Small intestine (tissue), 7 donors: ENCODE measurements around the gene HMOX2. TPM values are rescaled to one million over a fixed set of nuclear protein-coding genes. Genes with fewer than 3 reads are reported as not detected.
A peak's percentile ranks its signal among the peaks of the same experiment; 100 is the strongest.

Source experiments
- DNase-seq, 2 donors: peaks; one replicate each; pipeline versions ENCODE4 v3.0.0 to v3.0.0-alpha.2; 2013
- FAIRE-seq: peaks from 2 replicates; lab custom pipeline; 2012; peaks lifted over from hg19 to GRCh38; lab: Jason Lieb, UNC
- H3K27ac ChIP-seq, 3 donors: one replicate each; pipeline ENCODE4 v1.5.1; 2013; ENCODE audit warnings: low read length in 2 of 3, mild to moderate bottlenecking in 2 of 3, control low read depth in 1 of 3, inconsistent platforms in 1 of 3, low read depth in 1 of 3, moderate library complexity in 1 of 3
- H3K27me3 ChIP-seq, 3 donors: one replicate each; pipeline ENCODE4 v1.6.1; 2013; ENCODE audit warnings: low read length in 3 of 3, inconsistent platforms in 1 of 3; ENCODE audit not compliant: control insufficient read depth in 3 of 3, insufficient read depth in 3 of 3
- H3K36me3 ChIP-seq, 3 donors: one replicate each; pipeline ENCODE4 v1.6.1; 2013; ENCODE audit warnings: low read length in 3 of 3, inconsistent platforms in 1 of 3, low read depth in 1 of 3, mild to moderate bottlenecking in 1 of 3, moderate library complexity in 1 of 3; ENCODE audit not compliant: control insufficient read depth in 3 of 3, insufficient read depth in 2 of 3
- H3K4me1 ChIP-seq, 3 donors: one replicate each; pipeline ENCODE4 v1.6.1; 2013; ENCODE audit warnings: low read length in 2 of 3, inconsistent platforms in 1 of 3, low read depth in 1 of 3, mild to moderate bottlenecking in 1 of 3, moderate library complexity in 1 of 3; ENCODE audit not compliant: control insufficient read depth in 3 of 3, insufficient read depth in 2 of 3
- H3K4me3 ChIP-seq, 3 donors: one replicate each; pipeline ENCODE4 v1.5.1; 2013; ENCODE audit warnings: low read length in 3 of 3, control low read depth in 1 of 3, inconsistent platforms in 1 of 3, low read depth in 1 of 3, mild to moderate bottlenecking in 1 of 3, moderate library complexity in 1 of 3
- H3K9me3 ChIP-seq, 2 donors: one replicate each; pipeline ENCODE4 v1.6.1; 2013; ENCODE audit warnings: low read depth in 1 of 2, low read length in 1 of 2; ENCODE audit not compliant: control insufficient read depth in 2 of 2, insufficient read depth in 1 of 2
- WGBS, 3 donors: extraction: QIAGEN DNeasy Blood & Tissue Kit; methylation state at CpG; one replicate each; pipeline ENCODE4 v1.1.7; 2013; 5-methylcytosine and 5-hydroxymethylcytosine counted together
- polyA plus RNA-seq, 4 donors: library from polyadenylated mRNA; stranded (reverse) in 3 of 4; unstranded in 1 of 4; fragments of 200-250 nt in 3 of 4; fragments of 120-200 nt in 1 of 4; gene quantifications; one replicate each; pipeline versions ENCODE4 v1.2.1 to v1.2.3, GENCODE V29; 2013
- donor health status: healthy with polysubstance abuse.
- donor health status: control.
- donor health status: control.
- donor health status: Bipolar disorder and iron deficiency.
- donor health status: healthy.

The HMOX2 gene
- polyA plus RNA-seq, 4 donors = 42.1 to 89.7 (median 74.6) TPM

DNA sequence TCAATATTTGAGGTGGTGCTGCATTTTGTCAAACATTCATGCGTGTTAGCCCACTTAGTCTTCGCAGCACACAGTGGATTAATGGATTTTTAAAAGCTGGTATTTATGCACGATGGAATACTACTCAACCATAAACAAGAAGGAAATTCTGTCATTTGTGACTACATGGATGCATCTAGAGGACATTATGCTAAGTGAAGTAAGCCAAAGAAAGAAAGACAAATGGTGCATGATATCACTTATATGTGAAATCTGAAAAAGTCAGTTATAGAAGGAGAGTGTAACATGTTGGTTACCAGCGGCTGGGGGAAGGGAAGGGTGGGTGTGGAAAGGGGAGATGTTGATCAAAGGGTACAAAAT, 23.0 kb downstream of the HMOX2 start:
- Histone ChIP-seq H3K36me3 (peaks cover 0 to 8% (median 5%) of the 10 kb centered on the region in 3 donors), H3K27me3 (no peaks in the 10 kb centered on the region), H3K4me3 (no peak overlapping the region), H3K27ac (no peak overlapping the region), H3K9me3 (no peaks in the 10 kb centered on the region), H3K4me1 (peaks cover 8 to 27% (median 15%) of the 10 kb centered on the region in 3 donors)
- WGBS, 3 donors = 96 to 98% (median 98%) methylated on average over 4 of the region's 4 CpGs
- FAIRE-seq (no peak), DNase-seq (no peak)

DNA sequence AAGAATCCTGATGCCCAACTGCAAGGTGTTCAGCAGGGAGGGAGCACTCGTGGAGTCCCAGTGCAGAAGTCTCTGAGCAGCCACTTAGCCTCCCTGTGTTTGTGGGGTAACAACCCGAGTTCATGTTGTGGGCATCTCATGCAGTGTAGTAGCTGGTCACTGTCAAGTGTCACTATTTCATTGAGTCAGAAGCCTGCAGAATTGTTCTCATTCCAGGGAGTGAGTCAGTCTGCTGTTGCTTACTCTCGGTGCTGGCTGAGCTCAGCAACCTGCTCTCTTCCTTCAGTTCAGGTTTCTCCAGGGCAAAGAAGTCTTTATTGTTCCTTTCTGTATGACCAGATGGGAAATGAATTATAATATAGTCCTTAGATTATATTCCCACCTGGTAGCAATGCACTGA, 24.1 kb downstream of the HMOX2 start:
- FAIRE-seq (no peak), DNase-seq (peak in 1 of 2 donors; percentile 49)
- Histone ChIP-seq H3K27me3 (no peaks in the 10 kb centered on the region), H3K4me3 (no peak overlapping the region), H3K4me1 (peaks cover 8 to 27% (median 15%) of the 10 kb centered on the region in 3 donors), H3K36me3 (peaks cover 0 to 8% (median 4%) of the 10 kb centered on the region in 3 donors), H3K9me3 (no peaks in the 10 kb centered on the region), H3K27ac (peak overlapping the region; percentile 22 to 66 (median 65))
- 18 to 43% (median 29%) methylated on average over 3 of the region's 3 CpGs for WGBS, 3 donors

DNA sequence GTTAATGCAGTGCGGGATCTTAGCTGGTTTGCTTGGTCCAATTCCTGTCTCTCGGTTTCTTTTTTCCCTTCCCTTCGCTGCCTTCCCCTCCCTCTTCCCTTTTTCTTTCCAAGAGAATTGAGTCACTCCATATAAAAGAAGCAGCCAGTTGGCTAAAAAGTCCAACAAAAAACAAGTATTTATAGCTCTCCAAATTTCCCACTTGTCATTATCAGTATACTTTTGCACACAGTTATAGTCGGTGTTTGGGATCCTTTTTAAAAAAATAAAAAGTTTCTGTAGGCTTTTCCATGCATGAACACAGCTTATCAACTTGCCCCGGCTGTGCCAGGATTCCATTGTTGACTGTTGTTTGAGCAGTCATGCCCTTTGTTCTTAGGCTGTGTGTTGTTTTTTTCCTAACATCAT, 24.9 kb downstream of the HMOX2 start:
- peak overlapping the region; percentile 22 to 66 (median 65) for H3K27ac ChIP-seq
- WGBS, 3 donors = 14 to 32% (median 27%) methylated on average over 5 of the region's 5 CpGs
- peaks cover 8 to 27% (median 15%) of the 10 kb centered on the region in 3 donors for H3K4me1 ChIP-seq
- H3K4me3 ChIP-seq = no peak overlapping the region
- peaks cover 0 to 8% (median 7%) of the 10 kb centered on the region in 3 donors for H3K36me3 ChIP-seq
- H3K9me3 ChIP-seq = no peaks in the 10 kb centered on the region
- peak in 1 of 2 donors; percentile 62 for DNase-seq
- no peaks in the 10 kb centered on the region for H3K27me3 ChIP-seq
- FAIRE-seq = no peak

DNA sequence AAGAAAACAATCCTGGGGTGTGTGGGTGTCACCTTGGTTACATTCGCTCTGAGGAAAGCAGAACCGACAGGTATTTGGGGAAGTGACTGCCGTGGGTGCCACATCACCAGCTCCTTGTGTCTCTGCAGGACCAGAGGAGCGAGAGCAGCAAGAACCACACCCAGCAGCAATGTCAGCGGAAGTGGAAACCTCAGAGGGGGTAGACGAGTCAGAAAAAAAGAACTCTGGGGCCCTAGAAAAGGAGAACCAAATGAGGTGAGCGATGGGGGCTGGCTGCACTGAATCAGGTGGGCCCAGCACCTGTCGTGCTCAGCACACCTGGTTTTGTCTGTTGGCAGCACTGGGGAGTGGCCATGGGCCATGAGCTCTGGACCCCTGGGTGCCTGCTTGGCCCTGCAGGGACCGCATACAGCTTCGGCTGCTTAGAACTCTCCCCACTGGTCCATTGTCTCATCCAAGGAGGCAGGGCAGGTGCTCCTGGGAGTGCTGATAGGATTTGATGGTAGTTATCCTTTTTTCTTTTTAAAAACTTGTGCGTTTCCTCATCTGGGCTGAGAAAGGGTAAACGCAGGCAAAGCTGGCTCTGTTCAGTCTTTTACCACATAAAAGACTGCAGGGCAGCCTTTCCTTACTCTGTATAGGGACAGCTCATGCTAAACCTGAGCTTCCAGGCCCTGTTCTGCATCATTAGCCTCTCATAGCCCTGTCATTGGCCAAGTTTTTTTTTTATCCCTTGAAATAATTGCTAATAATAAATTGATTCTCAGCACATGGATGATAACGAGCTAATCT, 29.4 kb downstream of the HMOX2 start:
- no peak overlapping the region for H3K4me3 ChIP-seq
- no peaks in the 10 kb centered on the region for H3K9me3 ChIP-seq
- DNase-seq (peak in 1 of 2 donors; percentile 64), FAIRE-seq (no peak)
- peaks cover 1 to 14% (median 4%) of the 10 kb centered on the region in 3 donors for H3K4me1 ChIP-seq
- peaks cover 13 to 50% (median 17%) of the 10 kb centered on the region in 3 donors for H3K36me3 ChIP-seq
- 63 to 82% (median 71%) methylated on average over 13 of the region's 13 CpGs for WGBS, 3 donors
- no peaks in the 10 kb centered on the region for H3K27me3 ChIP-seq
- peak overlapping the region in 2 of 3 donors; percentile 38 to 77 for H3K27ac ChIP-seq

DNA sequence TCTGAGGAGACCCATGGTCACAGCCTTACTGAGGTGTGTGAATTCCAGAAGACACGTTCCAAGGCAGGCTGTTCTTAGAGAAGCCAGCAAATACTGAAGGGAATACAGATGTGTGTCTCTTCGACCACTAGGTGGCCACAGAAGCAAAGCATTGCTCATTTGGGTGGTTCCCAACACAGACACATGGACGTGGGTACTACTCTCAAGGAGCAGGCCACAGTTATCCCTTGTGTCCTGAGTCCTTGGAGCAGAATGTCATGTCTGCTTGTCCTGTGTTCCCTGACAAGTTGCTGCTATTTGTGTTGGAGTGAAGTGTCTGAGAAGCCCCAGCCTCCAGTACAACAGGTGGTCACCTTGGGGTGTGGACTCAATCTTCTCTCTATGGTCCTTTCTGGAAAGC, 30.3 kb downstream of the HMOX2 start:
- peak; percentile 70 to 85 for DNase-seq
- H3K4me3 ChIP-seq = no peak overlapping the region
- WGBS, 3 donors = 0 to 4% (median 3%) methylated on average over 3 of the region's 3 CpGs
- FAIRE-seq = no peak
- peak overlapping the region in 2 of 3 donors; percentile 2 to 22 for H3K27ac ChIP-seq
- H3K27me3 ChIP-seq = no peaks in the 10 kb centered on the region
- peaks cover 13 to 59% (median 21%) of the 10 kb centered on the region in 3 donors for H3K36me3 ChIP-seq
- no peaks in the 10 kb centered on the region for H3K9me3 ChIP-seq
- peaks cover 0 to 11% (median 3%) of the 10 kb centered on the region in 3 donors for H3K4me1 ChIP-seq

DNA sequence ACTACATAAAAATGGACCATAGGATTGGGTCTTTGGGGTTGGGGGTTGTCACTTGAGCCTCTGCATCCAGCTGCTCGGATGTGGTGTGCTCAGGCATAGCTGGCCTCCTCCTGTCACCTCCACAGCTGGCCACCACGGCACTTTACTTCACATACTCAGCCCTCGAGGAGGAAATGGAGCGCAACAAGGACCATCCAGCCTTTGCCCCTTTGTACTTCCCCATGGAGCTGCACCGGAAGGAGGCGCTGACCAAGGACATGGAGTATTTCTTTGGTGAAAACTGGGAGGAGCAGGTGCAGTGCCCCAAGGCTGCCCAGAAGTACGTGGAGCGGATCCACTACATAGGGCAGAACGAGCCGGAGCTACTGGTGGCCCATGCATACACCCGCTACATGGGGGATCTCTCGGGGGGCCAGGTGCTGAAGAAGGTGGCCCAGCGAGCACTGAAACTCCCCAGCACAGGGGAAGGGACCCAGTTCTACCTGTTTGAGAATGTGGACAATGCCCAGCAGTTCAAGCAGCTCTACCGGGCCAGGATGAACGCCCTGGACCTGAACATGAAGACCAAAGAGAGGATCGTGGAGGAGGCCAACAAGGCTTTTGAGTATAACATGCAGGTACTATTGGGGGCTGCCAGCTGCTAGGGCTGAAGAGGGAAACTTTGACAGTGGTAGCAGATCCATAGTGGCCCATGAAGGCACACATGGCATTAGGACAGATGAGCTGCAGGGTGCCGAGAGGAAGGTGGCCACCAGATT, 31.6 kb downstream of the HMOX2 start:
- DNase-seq (no peak), FAIRE-seq (no peak)
- no peak overlapping the region for H3K4me3 ChIP-seq
- H3K9me3 ChIP-seq = no peaks in the 10 kb centered on the region
- whole genome bisulfite sequencing, 3 donors = 88 to 92% (median 88%) methylated on average over 17 of the region's 17 CpGs
- H3K4me1 ChIP-seq = peaks cover 0 to 12% (median 0%) of the 10 kb centered on the region in 3 donors
- peaks cover 16 to 72% (median 28%) of the 10 kb centered on the region in 3 donors for H3K36me3 ChIP-seq
- no peaks in the 10 kb centered on the region for H3K27me3 ChIP-seq
- no peak overlapping the region for H3K27ac ChIP-seq

DNA sequence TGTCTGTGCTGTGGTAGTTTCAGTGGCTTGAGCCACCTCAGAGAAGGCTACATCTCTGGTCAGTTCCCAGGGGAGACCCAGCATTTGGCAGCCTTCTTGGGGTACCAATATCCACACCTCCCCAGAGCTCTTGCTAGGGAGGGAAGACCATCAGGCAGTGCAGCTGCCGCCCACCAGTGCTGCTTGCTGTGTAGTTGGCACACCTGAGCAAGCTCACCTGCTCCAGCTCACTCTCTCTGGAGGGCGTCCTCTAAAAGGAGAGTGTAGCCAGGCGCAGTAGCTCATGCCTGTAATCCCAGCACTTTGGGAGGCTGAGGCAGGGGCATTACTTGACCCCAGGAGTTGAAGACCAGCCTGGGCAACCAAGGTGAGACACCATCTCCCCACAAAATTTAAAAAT, 32.6 kb downstream of the HMOX2 start:
- peaks cover 0 to 15% (median 0%) of the 10 kb centered on the region in 3 donors for H3K4me1 ChIP-seq
- 90 to 97% (median 90%) methylated on average over 3 of the region's 3 CpGs for WGBS, 3 donors
- DNase-seq (no peak), FAIRE-seq (no peak)
- H3K27ac ChIP-seq = no peak overlapping the region
- H3K36me3 ChIP-seq = peaks cover 16 to 82% (median 34%) of the 10 kb centered on the region in 3 donors
- H3K4me3 ChIP-seq = no peak overlapping the region
- H3K27me3 ChIP-seq = no peaks in the 10 kb centered on the region
- no peaks in the 10 kb centered on the region for H3K9me3 ChIP-seq

DNA sequence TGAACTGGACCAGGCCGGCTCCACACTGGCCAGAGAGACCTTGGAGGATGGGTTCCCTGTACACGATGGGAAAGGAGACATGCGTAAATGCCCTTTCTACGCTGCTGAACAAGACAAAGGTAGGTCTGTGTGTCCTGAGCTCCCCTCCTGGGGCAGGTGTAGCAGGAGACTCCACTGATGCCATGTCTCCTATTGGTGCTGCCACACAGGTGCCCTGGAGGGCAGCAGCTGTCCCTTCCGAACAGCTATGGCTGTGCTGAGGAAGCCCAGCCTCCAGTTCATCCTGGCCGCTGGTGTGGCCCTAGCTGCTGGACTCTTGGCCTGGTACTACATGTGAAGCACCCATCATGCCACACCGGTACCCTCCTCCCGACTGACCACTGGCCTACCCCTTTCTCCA, 33.2 kb downstream of the HMOX2 start:
- H3K4me1 ChIP-seq = peaks cover 0 to 15% (median 3%) of the 10 kb centered on the region in 3 donors
- no peaks in the 10 kb centered on the region for H3K9me3 ChIP-seq
- H3K27me3 ChIP-seq = no peaks in the 10 kb centered on the region
- FAIRE-seq (no peak), DNase-seq (no peak)
- no peak overlapping the region for H3K27ac ChIP-seq
- H3K36me3 ChIP-seq = peaks cover 16 to 88% (median 34%) of the 10 kb centered on the region in 3 donors
- WGBS, 3 donors = 93 to 95% (median 94%) methylated on average over 8 of the region's 8 CpGs
- no peak overlapping the region for H3K4me3 ChIP-seq
